ENCODE results near the gene SPI1.
"Not testable (repeated sequence)": the region's sequence is repeated elsewhere in the genome, so short reads cannot be mapped to it uniquely, and the experiment has no call there.

The SPI1 gene

GRCh38 chr11:47324520-47324919 is 53.8 kb downstream of the SPI1 start:
- no peak overlapping the region for H3K27ac ChIP-seq
- TF ChIP-seq CTCF (conservative IDR thresholded peaks at IDR 0.05) (no peak), ZFX (IDR thresholded peaks at IDR 0.05) (no peak)

- no peak overlapping the region for H3K27ac ChIP-seq
These were observed 60.2 kb downstream of the SPI1 start for GRCh38 chr11:47318166-47318565.

DNA sequence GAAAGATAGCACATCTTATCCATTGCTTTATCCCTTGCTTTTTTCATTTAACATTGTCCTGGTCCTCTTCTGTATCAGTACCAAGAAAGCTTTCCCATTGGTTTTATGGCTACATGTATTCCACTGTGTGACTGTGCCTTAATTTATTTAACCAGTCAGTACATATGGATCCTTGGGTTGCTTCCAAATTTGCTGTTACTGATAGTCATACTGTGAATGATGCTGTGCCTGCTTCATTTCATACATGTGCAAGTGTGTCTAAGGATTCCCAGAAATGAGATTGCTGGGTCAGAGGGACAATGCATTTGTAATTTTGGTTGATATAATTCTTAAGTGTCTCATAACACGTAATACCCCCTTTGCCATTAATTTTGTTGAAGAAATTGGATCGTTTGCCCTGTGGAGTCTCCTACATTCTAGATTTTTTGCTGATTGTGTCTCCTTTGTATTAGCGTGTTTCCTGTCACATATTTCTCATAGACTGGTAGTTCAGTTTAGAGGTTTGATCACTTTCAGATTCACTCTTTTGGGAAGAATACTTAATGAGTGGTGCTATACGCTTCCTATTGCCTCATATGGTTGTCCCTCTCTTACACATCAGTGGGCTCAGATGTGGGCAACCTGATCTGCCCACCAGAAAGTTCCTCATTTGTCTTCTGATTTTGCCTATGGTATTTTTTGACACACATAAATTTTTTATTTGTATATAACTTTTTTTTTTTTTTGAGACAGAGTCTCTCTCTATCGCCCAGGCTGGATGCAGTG is 61.1 kb downstream of the SPI1 start:
- no peak overlapping the region for H3K27ac ChIP-seq
- no peak for TF ChIP-seq ZFX (IDR thresholded peaks at IDR 0.05)
- no peak for TF ChIP-seq CTCF (conservative IDR thresholded peaks at IDR 0.05)

More at GRCh38 chr11:47318166-47318565, 60.2 kb downstream of the SPI1 start:
- no peak for TF ChIP-seq CTCF (conservative IDR thresholded peaks at IDR 0.05)
- no peak for TF ChIP-seq ZFX (IDR thresholded peaks at IDR 0.05)

DNA sequence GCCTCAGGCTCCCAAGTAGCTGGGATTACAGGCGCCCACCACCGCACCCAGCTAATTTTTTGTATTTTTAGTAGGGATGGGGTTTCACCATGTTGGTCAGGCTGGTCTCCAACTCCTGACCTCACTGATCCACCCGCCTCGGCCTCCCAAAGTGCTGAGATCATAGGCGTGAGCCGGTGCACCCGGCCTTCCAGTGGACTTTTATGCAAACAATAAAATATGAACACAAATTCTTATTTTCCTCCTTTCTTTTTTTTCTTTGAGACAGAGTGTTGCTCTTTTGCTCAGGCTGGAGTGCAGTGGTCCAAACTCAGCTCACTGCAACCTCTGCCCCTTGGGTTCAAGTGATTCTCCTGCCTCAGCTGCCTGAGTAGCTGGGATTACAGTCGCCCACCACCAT is 61.8 kb downstream of the SPI1 start:
- not testable (repeated sequence) for H3K27ac ChIP-seq

GRCh38 chr11:47314992-47315391 is 63.4 kb downstream of the SPI1 start:
- no peak overlapping the region for H3K27ac ChIP-seq
- TF ChIP-seq CTCF (conservative IDR thresholded peaks at IDR 0.05) (no peak), ZFX (IDR thresholded peaks at IDR 0.05) (no peak)

DNA sequence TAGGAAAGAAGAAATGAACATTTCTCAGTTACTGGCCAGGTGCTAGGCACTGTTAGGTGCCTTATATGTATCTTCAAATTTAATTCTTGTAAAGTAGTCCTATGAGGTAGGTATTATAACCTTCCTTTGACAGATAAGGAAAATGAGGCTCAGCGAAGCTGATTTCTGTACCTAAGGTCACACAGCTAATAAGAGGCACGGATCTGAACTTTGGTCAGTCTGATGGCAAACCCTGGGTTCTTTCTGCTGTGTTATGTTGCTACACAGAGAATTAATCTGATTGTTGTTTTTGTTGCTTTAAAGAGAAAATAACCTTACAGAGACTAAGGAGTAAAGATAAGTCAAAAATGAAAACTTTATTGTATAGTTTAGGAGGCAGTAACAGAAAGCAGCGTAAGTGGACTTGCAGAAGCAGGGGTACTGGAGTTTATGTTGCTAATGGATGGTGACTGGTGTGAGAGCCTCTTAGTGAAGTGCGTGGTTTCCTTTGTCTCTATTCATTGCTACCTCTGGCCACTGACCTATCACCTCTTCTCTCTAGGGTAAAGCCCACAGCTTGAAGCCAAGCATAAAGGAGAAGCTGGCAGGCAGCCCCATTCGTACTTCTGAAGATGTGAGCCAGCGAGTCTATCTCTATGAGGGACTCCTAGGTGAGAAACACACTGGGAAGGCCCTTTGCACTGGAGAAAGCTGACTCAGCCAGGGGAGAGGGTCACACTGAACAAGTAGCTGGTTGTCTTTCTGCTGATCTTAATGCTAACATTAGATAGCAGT is 70.1 kb downstream of the SPI1 start:
- TF ChIP-seq ZFX (IDR thresholded peaks at IDR 0.05) (no peak), CTCF (conservative IDR thresholded peaks at IDR 0.05) (no peak)

GRCh38 chr11:47306484-47306844 is 71.9 kb downstream of the SPI1 start:
- H3K27ac ChIP-seq, result no peak overlapping the region
- TF ChIP-seq CTCF (conservative IDR thresholded peaks at IDR 0.05) (no peak), ZFX (IDR thresholded peaks at IDR 0.05) (no peak)

More for the DNA sequence above, 70.1 kb downstream of the SPI1 start:
- no peak overlapping the region for H3K27ac ChIP-seq

Data from C4-2B (cell line).